GM21381 (cell line): ENCODE results near the gene DAPL1.
"Not testable (repeated sequence)": the region's sequence is repeated elsewhere in the genome, so short reads cannot be mapped to it uniquely, and the experiment has no call there.

Experiments used
- ATAC-seq: cut with Tn5 transposase; IDR thresholded peaks from one replicate; pipeline ENCODE4 v1.9.1; 2021; ENCODE audit warnings: mild to moderate bottlenecking, moderate library complexity; ENCODE audit not compliant: unreplicated experiment

Gene DAPL1

GRCh38 chr2:158817588-158817987, 22.5 kb downstream of the DAPL1 start:
- no peak for ATAC-seq

- no peak for ATAC-seq
Observed at GRCh38 chr2:158818511-158818910, 23.4 kb downstream of the DAPL1 start.

GRCh38 chr2:158822193-158822592, 27.1 kb downstream of the DAPL1 start:
- ATAC-seq, result no peak

- ATAC-seq, result no peak
Observed at GRCh38 chr2:158823486-158824237, 28.5 kb downstream of the DAPL1 start.

- ATAC-seq, result no peak
Observed at GRCh38 chr2:158825021-158825420, 29.9 kb downstream of the DAPL1 start.

GRCh38 chr2:158826965-158827364, 31.8 kb downstream of the DAPL1 start:
- ATAC-seq, result no peak

GRCh38 chr2:158828378-158829164, 33.5 kb downstream of the DAPL1 start:
- no peak for ATAC-seq

GRCh38 chr2:158829167-158829566, 34.0 kb downstream of the DAPL1 start:
- no peak for ATAC-seq

DNA sequence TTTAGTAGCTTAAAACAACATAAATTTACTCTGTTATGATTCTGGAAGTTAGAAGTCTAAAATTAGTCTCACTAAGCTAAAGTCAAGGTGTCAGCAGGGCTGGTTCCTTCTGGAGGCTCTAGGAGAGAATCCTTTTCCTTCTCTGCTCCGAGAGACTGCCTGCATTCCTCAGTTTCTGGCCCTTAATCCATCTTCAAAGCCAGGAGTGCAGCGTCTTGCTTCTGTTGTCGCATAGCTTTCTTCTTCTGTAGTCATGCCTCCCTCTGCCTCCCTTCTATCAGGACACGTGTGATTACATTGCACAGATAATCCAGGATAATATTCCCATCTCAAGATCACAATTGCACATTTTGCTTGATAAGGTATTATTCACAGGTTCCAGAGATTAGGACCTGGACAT, 35.1 kb downstream of the DAPL1 start:
- no peak for ATAC-seq

- ATAC-seq, result no peak
Observed at GRCh38 chr2:158835431-158835830, 40.3 kb downstream of the DAPL1 start.

GRCh38 chr2:158837645-158838044, 42.5 kb downstream of the DAPL1 start:
- ATAC-seq, result no peak

DNA sequence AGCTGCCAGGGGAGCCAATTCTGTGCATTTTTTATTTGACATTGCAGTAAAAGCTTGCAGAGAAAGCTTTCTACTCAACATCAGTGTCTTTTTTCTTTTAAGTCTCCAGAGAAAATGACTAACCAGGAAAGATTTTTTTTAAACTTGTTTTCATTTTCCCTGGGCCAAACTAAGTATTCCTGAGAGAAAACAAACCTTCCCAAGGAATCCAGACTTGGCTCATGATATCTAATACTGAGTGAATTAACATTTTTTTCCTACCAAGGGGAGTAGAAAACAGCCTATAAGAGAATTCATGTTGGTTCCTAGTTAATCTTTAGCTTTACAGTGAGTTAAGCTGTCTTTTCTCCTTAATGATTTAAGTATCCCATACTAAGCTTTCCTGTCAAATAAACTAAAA, 46.7 kb downstream of the DAPL1 start:
- no peak for ATAC-seq

GRCh38 chr2:158845444-158845843, 50.3 kb downstream of the DAPL1 start:
- no peak for ATAC-seq

DNA sequence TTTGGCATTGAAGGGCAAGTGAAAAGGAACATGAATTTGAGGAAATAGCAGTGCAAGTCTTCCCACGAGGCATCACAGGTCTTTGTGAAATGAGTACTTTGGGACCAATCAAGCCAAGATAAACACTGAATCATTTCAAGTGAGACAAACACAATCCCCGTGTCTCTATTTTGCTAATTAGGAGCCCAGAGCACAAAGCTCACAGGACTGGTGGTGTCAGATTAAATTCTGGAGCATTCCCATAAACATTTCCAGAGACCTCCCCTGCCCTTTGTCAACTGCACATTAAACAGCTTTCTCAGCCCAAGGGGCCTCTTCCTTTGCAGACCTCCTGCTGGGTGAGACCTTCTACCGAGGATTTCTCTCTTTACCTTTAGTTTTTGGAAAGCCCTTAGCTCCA, 50.7 kb downstream of the DAPL1 start:
- ATAC-seq, result no peak

- not testable (repeated sequence) for ATAC-seq
Observed at GRCh38 chr2:158847526-158847925, 52.4 kb downstream of the DAPL1 start.

GRCh38 chr2:158848031-158848970, 53.2 kb downstream of the DAPL1 start:
- not testable (repeated sequence) for ATAC-seq

DNA sequence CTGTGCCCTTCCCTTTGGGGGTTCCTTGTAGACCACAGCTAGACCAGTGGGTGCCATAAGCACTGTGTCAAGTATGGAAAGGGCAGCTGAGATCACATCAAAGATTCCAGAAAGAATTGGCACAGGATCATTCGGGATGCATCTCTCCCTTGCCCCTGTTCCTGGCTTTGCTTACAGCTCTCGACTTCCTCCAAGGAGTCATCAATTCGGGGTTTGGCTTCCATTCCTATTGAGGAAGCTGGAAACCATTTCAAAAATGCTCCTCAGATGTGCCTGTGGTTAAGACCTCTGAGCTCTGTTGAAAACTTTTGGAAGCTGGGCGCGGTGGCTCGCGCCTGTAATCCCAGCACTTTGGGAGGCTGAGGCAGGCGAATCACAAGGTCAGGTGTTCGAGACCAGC, 65.1 kb downstream of the DAPL1 start:
- not testable (repeated sequence) for ATAC-seq

- ATAC-seq, result not testable (repeated sequence)
Observed at GRCh38 chr2:158861626-158862025, 66.5 kb downstream of the DAPL1 start.

GRCh38 chr2:158865469-158865868, 70.4 kb downstream of the DAPL1 start:
- ATAC-seq, result not testable (repeated sequence)
